Stimulated activated CD4-positive, alpha-beta T cell treated with anti-CD3 and anti-CD28 coated beads, Interleukin-12 subunit alpha, Interleukin-12 subunit beta, amount 100 ng/mL, for 48 hours (primary cell): ENCODE results near the gene PGRMC1.
"Not testable (repeated sequence)": the region's sequence is repeated elsewhere in the genome, so short reads cannot be mapped to it uniquely, and the experiment has no call there.

Experiments
- DNase-seq, 3 donors: peaks; one replicate each; pipeline ENCODE4 v3.0.0-alpha.2; 2020; ENCODE audit warnings: low read depth in 2 of 3, low spot score in 1 of 3

PGRMC1 gene

DNA sequence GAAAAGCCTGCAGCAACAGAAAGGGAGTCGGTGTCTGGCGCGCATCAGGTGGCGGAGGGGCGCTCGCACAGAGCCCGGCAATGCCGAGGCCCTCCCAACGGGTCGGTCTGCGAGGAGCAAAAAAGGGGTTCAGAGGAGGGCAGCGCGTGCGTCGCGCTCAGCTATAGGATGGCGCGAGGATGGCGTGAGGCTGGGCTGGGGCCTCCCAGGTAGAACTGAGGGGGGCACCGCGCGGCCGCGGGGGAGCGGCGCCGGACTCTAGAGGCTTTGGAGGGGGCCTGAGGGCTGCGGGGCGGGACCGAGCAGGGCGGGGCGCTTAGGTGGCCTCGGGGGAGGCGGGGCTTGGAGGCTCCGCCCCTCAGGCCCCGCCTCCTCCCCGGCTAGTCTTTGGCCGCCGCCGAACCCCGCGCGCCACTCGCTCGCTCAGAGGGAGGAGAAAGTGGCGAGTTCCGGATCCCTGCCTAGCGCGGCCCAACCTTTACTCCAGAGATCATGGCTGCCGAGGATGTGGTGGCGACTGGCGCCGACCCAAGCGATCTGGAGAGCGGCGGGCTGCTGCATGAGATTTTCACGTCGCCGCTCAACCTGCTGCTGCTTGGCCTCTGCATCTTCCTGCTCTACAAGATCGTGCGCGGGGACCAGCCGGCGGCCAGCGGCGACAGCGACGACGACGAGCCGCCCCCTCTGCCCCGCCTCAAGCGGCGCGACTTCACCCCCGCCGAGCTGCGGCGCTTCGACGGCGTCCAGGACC lies at the start of gene PGRMC1:
PGRMC1 (plus strand) TSS at position 414 of the 751 bp plus-strand sequence; CDS start at position 493, 79 bp downstream.
- DNase-seq, result peak; percentile 34 to 62 (median 52)

DNA sequence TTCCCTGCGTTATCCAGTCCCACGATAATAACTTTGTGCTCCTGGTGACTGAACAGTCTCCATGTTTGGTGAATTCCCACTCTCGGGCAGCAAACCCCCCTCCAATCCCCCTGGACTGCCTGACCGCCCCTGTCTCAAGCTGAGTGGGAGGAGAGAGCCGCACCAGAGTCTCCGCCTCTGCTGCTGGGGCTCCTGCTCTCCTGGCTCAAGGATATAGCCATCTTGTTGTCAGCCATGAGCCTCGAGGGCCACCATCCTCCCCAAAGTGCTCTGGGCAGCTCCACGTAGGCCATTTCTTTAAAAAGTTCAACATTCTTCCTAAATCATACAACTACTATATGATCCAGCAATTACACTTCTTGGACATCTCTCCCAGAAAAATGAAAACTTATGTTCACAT lies 49.3 kb upstream of the PGRMC1 start:
- no peak for DNase-seq

DNA sequence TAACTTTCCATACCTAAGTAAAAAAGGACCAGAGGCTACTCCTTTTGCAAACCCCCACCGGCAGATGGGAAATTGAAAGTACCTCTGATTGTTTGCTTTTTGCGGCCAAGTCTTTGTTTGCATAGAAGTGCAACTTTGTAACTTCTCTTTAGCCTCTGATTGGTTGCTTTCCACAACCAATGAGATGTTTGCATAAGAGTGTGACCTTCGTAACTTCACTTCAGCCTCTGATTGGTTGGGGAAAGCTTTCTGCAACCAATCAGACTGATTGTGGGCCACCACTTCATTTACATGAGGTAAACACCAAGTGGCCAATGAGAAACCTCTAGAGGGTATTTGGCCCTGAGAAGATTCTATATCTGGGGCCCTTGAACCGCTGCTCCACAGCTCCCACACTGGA lies 48.8 kb upstream of the PGRMC1 start:
- no peak for DNase-seq

DNA sequence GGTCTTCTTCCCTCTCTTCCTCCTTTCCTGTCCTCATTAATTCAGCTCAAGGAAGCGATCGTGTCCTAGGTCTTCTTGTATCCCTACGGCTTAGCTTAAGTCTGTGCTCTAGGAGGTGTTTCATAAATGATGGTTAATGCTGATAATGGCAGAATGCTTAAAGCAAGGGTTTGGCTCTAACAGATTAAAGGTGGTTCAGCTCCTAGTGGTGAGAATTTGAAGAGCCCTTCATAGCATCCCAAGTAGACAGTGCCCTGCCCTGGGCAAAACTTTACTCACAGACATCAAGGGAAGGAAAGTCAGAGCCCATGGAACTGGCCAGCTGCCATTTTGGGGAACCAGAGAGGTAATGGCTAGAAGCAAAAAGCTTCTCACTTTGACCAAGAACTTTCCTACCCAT lies 47.0 kb upstream of the PGRMC1 start:
- no peak for DNase-seq

DNA sequence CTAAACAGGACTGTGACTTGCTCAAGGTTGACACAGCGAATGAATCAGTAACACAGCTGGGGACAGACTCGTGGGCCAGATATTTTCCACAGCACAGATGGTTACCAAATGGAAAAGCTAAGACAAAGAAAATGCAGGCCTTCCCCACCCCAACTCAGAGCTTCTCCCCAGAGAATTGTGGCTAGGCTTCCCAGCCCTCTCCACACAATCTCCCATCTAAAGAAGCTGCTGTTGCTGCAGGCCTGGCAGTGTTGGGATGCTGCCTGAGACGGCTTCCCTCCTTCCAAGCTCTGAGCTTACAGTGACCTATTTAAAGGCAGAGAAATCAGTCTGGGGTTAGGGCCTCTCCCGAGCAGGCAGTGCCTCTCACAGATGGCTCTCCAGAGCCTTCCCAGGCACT lies 46.5 kb upstream of the PGRMC1 start:
- DNase-seq, result no peak

DNA sequence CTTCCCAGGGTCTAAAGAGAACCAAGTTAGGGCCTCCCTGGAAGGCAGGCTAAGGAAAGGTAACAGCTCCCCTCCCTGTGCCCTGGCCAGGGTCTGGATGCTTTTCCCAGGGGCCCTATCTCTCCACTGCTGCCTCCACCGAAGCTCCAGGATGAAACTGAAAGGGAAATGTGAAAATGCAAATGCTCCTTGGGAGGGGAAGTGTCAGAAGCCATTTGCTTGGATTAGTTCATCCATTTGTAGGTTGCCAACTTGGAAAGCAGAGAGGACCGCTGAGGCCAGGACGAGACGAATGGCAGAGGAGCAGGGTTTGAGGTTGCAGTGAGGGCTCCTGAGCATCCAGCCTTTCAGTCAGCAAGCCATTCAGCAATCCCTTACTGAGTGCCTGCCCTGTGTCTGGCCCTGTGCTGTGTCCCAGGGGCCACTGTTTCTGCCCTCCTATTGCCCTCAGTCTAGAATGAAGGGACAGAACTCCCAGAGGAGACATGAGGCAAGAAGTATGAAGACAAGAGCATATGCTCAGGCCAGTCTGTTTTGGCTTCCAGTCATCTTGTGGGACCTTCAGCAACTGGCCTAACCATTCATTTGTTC lies 45.9 kb upstream of the PGRMC1 start:
- no peak for DNase-seq

DNA sequence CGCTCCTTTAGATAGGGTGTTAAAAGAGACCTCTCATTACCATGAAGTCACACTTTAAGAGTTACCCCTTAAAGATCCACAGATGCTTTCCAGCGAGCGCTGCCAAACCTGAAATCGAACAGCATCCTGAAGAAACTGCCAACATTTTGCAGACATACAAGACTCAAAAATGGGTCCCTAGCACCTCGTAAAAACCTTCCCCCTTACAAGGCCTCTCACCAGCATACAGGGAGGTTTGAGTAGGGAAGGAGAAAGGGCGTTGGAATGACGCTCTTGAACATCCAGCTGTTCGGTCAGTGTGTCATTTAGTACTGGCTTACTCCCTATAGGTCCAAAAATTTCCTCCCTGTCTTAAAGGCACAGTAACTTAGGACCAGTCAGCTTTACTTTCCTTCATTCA lies 45.3 kb upstream of the PGRMC1 start:
- DNase-seq, result no peak

DNA sequence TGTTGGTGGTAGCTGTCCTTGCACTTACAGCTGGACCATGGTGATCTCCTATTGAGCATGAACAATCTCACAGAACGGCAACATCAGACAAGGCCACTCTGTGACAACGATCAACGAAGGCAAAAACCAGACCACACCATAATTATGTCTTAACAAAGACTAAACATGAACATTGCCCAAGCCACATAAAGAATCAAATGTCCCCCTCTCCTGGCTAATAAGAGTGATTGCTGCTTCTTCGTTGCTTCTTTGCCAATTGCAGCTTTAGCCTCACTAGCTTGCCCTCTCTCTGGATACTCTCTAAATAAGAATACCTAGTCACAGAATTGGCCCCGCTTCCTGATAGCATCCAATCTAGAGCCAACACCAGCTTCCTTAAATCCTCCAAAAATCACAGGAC lies 41.5 kb upstream of the PGRMC1 start:
- DNase-seq, result no peak

DNA sequence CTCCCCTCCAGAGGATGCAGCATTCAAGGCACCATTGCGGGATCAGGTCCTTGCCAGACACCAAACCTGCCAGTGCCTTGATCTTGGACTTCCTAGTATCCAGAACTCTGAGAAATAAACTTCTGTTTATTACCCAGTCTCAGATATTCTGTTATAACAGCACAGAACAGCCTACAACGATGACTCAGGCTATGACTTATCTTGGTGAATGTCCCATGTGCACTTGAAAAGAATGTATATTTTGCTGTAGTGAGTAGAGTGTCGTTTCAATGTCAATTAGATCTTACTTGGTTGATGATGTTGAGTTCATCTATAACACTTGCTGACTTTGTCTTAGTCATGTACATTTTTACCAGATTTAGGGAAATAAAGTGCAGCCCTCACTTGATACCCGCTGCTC lies 34.5 kb upstream of the PGRMC1 start:
- DNase-seq, result no peak

DNA sequence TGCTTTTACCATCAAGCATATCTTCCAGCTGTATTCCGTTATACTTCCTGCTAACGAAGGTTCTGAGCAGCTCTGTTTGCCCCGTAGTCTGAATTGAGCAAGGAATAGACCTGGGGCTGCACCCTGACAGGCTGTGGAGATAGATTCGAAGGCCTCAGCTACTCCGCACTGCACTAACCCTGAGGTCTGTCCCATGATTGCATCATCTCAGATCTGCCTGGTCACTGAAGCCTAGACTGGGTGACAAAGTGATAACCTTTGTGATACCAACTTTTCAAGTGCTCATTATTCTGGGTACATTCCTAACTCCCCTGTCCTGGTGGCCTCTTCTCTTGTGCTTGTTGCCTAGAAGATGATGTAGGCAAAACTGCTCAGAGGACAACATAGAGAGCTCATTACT lies 29.9 kb upstream of the PGRMC1 start:
- DNase-seq, result no peak

DNA sequence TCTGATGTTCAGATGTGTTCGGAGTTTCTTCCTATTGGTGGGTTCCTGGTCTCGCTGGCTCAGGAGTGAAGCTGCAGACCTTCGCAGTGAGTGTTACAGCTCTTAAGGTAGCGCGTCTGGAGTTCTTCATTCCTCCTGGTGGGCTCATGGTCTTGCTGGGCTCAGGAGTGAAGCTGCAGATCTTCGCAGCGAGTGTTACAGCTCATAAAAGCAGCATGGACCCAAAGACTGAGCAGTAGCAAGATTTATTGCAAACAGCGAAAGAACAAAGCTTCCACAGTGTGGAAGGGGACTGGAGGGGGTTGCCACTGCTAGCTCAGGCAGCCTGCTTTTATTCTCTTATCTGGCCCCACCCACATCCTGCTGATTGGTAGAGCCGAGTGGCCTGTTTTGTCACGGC lies 28.6 kb upstream of the PGRMC1 start:
- not testable (repeated sequence) for DNase-seq

DNA sequence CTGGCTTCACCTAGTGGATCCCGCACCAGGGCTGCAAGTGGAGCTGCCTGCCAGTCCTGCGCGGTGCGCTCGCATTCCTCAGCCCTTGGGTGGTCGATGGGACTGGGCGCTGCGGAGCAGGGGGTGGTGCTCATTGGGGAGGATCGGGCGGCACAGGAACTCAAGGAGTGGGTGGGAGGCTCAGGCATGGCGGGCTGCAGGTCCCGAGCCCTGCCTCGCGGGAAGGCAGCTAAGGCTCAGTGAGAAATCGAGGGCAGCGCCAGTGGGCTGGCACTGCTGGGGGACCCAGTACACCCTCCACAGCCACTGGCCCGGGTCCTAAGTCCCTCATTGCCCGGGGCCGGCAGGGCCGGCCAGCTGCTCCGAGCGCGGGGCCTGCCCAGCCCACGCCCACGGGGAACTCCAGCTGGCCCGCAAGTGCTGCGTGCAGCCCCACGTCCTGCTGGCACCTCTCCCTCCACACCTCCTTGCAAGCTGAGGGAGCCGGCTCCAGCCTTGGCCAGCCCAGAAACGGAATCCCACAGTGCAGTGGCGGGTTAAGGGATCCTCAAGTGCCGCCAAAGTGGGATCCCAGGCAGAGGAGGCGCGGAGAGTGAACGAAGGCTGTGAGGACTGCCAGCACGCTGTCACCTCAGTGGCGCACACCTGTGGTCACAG lies 27.6 kb upstream of the PGRMC1 start:
- no peak for DNase-seq

DNA sequence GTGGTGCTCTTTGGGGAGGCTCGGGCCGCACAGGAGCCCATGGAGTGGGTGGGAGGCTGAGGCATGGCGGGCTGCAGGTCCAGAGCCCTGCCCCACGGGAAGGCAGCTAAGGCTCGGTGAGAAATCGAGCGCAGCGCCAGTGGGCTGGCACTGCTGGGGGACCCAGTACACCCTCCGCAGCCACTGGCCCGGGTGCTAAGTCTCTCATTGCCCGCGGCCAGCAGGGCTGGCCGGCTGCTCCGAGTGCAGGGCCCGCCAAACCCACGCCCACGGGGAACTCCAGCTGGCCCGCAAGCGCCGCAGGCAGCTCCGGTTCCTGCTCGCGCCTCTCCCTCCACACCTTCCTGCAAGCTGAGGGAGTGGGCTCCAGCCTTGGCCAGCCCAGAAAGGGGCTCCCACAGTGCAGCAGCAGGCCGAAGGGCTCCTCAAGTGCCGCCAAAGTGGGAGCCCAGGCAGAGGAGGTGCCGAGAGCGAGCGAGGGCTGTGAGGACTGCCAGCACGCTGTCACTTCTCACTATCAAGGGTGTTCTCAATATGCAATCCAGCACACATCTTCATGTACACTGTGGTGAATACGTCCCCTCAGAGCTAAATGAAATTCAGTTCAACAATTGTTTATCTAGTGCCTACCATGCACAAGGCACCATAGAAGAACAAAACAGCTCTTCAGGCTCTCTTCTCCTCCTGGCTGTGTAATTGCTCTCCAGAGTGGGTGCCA lies 25.0 kb upstream of the PGRMC1 start:
- DNase-seq, result not testable (repeated sequence)

DNA sequence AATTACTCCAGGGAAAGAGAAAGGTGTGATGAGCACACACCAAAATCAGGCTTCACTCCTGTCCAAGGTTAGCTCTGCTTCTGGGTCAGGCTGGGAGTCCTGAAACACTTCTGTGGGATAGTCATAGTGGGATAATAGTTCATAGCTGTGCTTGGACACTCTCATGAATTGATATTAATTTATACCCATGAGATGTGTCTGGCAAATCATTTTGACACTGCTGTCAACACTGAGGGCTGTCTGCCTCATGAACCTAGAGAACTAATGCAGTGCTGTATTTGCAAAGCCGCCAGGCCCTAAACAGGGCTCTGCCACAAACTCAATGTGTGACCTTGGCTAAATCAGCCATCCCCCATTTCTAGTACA lies 24.5 kb upstream of the PGRMC1 start:
- no peak for DNase-seq

DNA sequence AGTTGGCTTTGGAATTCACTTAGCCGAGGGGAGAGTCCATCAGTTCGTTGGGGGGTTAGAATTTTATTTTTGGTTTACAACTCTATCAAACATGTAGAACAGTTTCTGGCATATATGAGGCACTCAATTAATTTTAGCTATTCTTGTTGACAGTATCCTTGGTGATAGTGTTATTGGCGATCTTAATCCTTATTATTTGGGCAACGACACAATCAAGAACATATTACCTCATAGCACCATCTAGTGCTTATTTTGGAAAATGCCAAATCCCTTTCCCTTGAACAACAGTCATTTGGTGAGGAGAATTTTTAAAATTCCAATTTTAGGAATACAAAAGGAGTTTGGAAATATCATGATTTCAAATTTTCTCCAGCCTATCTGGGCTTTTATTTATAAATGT lies 17.9 kb upstream of the PGRMC1 start:
- no peak for DNase-seq

DNA sequence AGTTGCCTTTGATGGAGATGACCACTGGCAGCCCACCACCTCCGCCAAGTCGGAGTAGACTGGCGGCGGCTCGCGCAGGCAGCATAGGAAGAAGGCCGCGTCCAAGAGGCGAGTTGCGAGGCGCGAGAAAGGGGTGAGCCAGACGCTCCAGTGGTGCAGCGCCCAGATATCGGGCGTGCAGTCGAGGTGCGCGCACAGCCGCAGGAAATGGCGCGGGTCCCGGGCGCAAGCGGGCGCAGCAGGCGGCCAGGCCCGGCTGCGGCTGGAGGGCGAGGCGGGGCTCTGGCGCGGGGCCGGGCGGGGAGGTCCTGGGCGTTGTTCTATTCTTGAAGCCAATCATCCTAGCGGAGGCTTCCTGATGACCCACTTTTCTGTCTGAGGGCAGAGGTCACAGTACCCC lies 13.2 kb upstream of the PGRMC1 start:
- DNase-seq, result no peak

DNA sequence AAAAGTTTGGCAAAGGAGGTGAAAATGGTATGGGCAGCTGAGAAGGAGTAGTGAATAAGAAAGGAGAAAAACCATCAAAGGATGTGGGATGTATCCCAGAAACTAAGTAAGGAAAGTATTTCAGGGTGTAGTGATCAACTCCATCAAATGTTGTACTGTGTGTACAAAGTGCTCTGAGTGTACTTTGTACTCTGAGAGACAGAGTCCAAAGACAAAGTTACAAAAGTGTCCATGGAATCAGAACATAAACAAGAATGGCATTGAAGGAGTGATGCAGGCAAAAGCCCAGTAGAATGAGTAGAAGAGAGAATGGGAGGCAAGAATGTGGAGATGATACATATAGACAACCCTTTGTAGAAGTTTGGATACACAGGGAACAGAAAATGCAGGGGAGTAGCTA lies 12.3 kb upstream of the PGRMC1 start:
- DNase-seq, result no peak

DNA sequence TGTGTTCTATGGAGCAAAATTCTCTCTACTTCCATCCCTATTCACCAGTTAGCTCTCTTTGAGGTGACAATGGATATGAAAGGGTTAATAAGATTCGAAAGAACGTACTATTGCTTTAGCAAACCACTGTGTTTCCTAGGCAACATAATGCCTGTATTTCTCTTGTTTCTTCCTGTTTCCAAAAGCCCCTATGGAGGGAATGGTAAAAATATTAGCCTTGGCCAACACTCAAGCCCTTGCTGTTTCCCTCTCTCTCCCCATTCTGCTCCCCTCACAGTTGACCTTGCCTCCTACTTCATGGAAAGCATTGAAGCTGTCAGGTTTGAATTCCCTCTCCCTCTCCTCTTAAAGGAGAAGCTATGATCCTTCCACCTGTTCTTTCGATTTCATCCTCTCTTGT lies 9.6 kb upstream of the PGRMC1 start:
- no peak for DNase-seq

DNA sequence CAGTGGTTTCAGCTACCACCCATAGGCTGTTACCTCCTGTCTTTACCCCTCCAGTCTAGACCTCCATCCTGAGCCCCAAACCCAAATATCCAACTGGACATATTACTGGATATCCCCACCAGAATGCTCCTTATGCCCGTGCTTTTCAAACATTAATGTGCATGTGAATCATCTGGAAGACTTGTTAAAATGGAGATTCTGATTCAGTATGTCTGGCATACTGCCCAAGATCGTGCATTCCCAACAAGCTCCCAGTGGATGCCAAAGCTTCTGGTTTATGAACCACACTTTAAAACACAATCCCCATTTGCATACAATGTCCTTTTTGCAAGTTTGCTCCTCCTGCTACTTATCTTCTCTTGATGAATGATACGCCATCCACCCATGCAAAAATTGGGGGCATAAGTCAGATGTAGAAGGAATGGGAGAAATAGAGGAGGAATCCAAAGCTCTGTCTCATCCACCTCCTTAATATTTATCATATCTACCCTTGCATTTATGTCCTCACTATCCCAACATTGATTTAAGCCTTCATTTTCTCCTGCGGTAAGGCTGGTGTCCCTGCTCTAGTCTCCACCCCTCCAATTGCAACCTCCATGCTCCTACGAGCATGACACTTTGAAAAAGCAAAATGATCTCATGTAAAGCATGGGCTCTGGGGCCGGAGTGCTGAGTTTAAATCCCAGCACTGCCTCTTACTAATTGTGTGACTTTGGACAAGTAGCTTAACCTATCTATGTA lies 7.4 kb upstream of the PGRMC1 start:
- no peak for DNase-seq

DNA sequence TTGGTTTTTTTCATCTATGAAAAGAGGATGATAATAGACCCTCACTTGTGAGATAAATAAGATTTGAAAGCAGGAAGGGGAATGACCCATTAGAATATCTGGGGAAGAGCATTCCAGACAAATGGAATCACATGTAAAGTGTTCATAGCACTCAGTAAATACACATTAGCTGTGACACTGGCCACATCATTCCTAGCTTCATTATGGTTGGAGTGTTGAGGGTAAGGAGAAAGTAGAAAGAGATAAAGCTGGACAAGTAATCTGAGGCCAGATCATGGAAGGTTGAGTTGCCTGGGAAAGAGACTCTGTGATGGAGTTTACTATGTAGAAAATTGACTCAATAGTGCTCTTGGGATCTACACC lies 6.9 kb upstream of the PGRMC1 start:
- no peak for DNase-seq

DNA sequence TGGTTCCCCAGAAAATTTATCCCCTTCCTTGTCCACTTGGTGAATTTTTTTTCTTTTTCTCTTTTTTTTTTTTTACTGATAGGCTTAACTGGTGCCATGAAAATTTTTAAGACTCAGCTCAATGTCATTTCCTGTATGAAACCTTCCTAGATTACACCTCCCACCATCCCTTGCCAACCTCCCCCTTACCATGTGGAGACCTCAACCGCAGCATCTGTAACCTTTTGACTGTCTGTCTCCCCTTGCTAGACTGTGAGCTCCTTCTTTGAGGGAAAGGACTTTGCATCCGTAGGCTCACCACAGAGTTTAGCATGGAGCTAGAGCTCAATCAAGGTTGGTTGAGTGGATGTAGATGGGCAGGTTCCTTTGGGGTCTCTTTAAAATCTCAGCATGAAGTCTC lies 5.2 kb upstream of the PGRMC1 start:
- DNase-seq, result no peak
